Caki2 (cell line): ENCODE measurements around the gene ATP9A. TPM values are rescaled to one million over a fixed set of nuclear protein-coding genes. Genes with fewer than 3 reads are reported as not detected.
A peak's percentile ranks its signal among the peaks of the same experiment; 100 is the strongest.
"Not testable (repeated sequence)": the region's sequence is repeated elsewhere in the genome, so short reads cannot be mapped to it uniquely, and the experiment has no call there.

Experiments used
- DNase-seq: peaks from one replicate; pipeline ENCODE4 v3.0.0-alpha.2; 2015; ENCODE audit warnings: low read depth
- in situ Hi-C: cut with HindIII; loops from 2 replicates; pipeline ENCODE4 v1.10.0; 2016; ENCODE audit warnings: low sequenced_read_pairs, low pct_unique_long_range_greater_than_20kb, mixed read lengths
- total RNA-seq: library from RNA; depleted of rRNA; stranded (reverse); fragments of >200 nt; shearing (Covaris generic); gene quantifications from 2 replicates; pipeline ENCODE4 v1.2.3, GENCODE V29; 2014; ENCODE audit warnings: low replicate concordance

The ATP9A gene
- total RNA-seq, 1 experiment from 2014 or later, result 37.1 TPM

- DNase-seq, result no peak
- in situ Hi-C loops, result no loop called here
Observed at GRCh38 chr20:51797357-51798025, 29.3 kb upstream of the ATP9A start.

GRCh38 chr20:51796340-51796739, 28.1 kb upstream of the ATP9A start:
- in situ Hi-C loops, result no loop called here
- DNase-seq, result no peak

- DNase-seq, result no peak
- in situ Hi-C loops, result no loop called here
Observed at GRCh38 chr20:51792960-51793359, 24.8 kb upstream of the ATP9A start.

GRCh38 chr20:51791626-51792025, 23.4 kb upstream of the ATP9A start:
- in situ Hi-C loops, result no loop called here
- DNase-seq, result no peak

- in situ Hi-C loops, result no loop called here
- no peak for DNase-seq
Observed at GRCh38 chr20:51790256-51790655, 22.1 kb upstream of the ATP9A start.

GRCh38 chr20:51789434-51789833, 21.2 kb upstream of the ATP9A start:
- no peak for DNase-seq
- in situ Hi-C loops, result no loop called here

GRCh38 chr20:51788822-51789221, 20.6 kb upstream of the ATP9A start:
- no peak for DNase-seq
- in situ Hi-C loops, result no loop called here

GRCh38 chr20:51784299-51784698, 16.1 kb upstream of the ATP9A start:
- in situ Hi-C loops, result no loop called here
- DNase-seq, result no peak

- in situ Hi-C loops, DNase-seq: not testable (repeated sequence)
Observed at GRCh38 chr20:51778229-51778759, 10.1 kb upstream of the ATP9A start.

GRCh38 chr20:51775241-51775640, 7.1 kb upstream of the ATP9A start:
- no peak for DNase-seq
- in situ Hi-C loops, result no loop called here

GRCh38 chr20:51772236-51772635, 4.0 kb upstream of the ATP9A start:
- DNase-seq, result no peak
- in situ Hi-C loops, result no loop called here

- in situ Hi-C loops, result no loop called here
- peak; percentile 95 for DNase-seq
Observed at GRCh38 chr20:51769976-51770615, 1.9 kb upstream of the ATP9A start.

- peak; percentile 62 for DNase-seq
- in situ Hi-C loops, result no loop called here
Observed at GRCh38 chr20:51768759-51769517, 748 bp upstream of the ATP9A start.

- DNase-seq, result peak; percentile 98
- in situ Hi-C loops, result no loop called here
Observed at GRCh38 chr20:51766994-51767866, 960 bp downstream of the ATP9A start.

- in situ Hi-C loops, result not testable (repeated sequence)
Observed at GRCh38 chr20:51765381-51765780, 2.8 kb downstream of the ATP9A start.

GRCh38 chr20:51763965-51764602, 4.1 kb downstream of the ATP9A start:
- no peak for DNase-seq
- in situ Hi-C loops, result no loop called here

More at GRCh38 chr20:51765381-51765780, 2.8 kb downstream of the ATP9A start:
- not testable (repeated sequence) for DNase-seq

- peak; percentile 89 for DNase-seq
- in situ Hi-C loops, result no loop called here
Observed at GRCh38 chr20:51760905-51761546, 7.2 kb downstream of the ATP9A start.
